Stimulated activated CD8-positive, alpha-beta memory T cell treated with anti-CD3 and anti-CD28 coated beads, Interleukin-7, amount 100 ng/mL, for 4 hours (primary cell): ENCODE measurements around the gene AP2S1.
"Not testable (repeated sequence)": the region's sequence is repeated elsewhere in the genome, so short reads cannot be mapped to it uniquely, and the experiment has no call there.

Experiments
- DNase-seq, 2 donors: peaks; one replicate each; pipeline ENCODE4 v3.0.0-alpha.2; 2020; ENCODE audit warnings: low read depth in 2 of 2

Gene AP2S1

DNA sequence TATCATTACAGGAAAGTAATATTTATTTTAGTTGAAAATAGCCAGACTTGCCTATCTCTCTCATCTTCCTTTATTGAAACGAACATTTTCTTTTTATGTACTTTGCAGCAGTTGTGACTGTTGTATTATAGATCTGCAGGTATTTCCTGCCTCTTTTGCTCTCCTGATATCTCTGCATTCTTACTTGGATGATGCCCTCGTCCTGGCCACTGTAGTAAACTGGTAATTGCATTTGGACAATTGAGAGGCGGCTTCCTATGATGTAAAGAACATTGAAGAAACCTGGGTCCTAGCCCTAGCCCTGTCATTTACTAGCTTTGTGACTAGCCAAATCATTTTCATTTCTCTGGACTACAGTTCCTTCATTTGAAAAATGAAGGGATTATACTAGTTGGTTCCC is 16.5 kb upstream of the AP2S1 start:
- no peak for DNase-seq

DNA sequence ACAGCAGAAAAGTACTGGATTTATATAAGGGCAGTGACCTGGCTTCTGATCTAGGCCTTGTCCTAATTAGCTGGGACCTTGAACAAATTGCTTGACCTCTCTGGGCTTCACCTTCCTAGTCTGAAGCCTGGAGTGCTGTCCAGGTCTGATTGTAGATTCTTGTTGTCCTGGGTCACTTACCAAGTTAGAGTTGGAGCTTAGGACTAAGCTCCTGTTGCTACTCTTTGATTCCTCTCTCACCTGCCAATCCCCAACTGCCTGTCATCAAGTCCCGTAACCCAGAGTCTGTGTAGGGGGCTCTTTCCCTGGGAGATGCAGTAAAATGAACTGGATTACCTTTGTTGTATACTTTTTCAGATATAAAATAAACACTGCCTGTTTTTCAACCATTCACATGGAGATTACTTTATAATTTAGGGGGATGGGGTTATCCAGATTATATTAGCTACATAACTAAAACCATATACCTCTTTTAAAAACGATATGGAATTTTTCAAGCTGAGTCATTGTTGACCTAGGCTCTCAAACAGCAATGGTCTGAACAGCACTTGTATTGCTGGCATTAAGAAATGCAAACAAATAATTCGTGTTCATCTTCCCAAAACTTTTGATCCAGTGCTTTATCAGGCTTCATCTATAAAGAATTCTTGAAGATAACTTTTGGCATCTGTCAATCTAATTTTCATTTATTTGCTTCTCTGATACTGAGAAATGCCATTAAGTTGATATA is 15.9 kb upstream of the AP2S1 start:
- no peak for DNase-seq

DNA sequence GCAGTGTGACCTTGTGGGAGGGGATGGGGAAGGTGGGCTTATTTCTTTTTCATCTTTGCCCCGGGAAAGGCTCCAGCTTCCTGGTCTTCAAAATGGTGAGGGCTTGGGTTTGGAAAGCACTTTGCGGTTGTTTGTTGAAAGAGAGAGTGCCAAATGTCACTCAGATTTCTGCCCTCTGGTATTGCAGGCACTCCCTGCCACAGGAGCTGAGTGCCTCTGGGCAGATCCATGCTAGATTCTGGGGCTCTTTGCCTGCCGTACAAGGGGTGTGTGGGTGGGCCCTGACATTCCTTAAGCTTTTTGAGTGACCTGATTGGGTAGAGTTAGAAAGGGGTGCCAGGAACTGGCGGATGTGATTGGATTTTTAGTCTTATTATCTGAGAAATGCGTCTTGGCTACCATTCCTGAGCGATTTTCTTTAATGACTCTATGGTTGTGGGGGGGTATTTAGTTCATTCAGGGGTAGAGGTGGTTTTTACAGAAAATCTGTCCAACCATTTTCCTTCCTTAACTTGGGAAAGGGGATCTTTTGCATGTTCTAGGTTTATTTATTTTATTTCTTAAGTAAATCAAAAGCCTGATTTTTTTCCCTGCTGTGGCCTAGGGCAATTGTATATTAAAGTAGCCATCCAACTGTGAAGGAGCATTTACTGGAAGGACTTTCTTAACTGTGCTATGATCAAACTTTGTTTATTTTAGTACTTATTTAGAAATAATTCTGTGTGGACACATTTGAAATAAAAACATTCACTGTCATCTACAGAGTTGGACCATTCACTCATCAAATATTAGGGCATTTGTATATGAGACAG is 13.4 kb upstream of the AP2S1 start:
- DNase-seq: no peak

DNA sequence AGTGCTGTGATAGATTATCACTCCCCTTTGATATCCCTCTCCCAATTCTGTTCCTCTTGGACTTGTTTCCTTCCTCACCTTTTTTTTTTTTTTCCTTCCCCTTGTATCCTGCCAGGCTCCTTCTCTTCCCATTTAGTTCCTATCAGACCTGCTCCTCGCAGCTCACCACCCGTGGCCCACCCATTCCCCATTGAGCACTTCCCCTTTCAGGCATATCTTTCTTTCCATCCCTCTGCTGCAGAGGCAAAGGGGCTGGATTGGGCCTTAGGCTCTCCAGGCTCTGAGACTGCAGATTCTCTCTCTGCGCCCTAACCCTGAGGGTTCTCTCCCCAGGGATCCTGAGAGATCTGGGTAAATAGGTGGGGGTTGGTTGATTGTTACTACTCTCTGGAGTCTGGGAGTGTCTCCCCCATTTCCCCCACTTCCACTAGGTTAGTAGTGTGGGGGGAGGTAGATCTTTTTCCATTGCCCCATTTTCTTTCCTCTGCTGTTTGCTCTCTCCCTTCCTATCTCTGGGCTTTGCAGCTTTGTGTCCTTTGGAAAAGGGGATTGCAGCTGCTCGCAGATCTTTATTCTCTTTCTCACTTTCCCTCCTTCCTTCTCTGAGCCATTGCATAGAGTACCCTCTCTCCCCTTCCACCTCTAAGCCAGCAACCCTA is 12.5 kb upstream of the AP2S1 start:
- no peak for DNase-seq

DNA sequence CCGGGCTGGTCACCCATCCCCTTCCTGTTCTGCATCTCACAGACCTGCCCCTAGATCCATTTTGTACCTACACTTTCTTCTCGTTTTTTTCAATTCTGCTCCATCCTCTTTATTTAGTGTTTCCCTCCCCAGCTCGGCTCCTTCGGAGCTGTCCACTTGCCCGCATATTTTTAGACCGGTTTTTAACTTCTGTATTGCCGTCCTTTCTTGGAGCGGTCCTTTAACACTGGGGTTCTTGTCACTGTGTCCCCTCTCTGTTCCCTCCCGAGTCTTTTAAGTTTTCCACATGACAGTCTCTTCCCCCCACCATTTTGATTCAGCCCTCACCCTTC is 11.8 kb upstream of the AP2S1 start:
- DNase-seq: no peak

DNA sequence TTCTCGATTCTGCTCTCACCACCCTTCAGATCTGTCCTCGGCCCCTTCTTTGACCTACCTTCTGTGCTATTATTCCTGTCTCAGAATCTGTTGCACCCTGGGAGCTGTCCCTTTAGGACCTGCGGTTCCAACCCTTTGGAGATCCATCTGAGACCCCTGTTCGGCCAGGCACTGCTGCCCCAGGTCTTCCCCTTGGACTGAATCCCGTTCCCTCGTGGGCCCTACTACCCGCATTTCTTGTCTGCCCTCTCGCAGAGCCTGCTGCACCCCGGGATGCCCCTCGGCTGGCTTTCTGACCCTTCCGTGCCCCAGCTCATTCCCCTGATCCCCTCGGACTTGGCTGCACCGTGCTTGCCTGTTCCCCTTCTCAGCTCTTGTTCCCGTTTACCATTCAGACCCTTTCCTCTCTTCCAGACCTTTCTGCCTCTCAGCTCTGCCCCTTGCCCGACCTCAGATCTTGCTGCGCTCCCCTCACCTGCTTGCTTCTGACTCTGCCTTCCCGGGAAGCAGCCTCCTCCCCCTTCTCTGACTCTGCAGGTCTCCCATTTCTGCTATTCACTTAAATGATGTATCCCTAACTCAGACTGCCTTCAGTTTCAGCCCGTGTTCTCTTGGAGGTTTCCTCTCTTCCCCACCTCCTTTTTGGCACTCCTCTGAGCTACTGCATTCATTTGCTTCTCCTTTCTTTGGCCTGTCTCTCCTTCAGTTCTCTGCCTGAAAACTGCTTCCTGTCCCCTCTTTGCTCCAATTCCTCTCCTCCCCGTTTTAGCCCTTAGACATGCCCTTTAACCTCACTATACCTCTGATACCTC is 11.3 kb upstream of the AP2S1 start:
- no peak for DNase-seq

DNA sequence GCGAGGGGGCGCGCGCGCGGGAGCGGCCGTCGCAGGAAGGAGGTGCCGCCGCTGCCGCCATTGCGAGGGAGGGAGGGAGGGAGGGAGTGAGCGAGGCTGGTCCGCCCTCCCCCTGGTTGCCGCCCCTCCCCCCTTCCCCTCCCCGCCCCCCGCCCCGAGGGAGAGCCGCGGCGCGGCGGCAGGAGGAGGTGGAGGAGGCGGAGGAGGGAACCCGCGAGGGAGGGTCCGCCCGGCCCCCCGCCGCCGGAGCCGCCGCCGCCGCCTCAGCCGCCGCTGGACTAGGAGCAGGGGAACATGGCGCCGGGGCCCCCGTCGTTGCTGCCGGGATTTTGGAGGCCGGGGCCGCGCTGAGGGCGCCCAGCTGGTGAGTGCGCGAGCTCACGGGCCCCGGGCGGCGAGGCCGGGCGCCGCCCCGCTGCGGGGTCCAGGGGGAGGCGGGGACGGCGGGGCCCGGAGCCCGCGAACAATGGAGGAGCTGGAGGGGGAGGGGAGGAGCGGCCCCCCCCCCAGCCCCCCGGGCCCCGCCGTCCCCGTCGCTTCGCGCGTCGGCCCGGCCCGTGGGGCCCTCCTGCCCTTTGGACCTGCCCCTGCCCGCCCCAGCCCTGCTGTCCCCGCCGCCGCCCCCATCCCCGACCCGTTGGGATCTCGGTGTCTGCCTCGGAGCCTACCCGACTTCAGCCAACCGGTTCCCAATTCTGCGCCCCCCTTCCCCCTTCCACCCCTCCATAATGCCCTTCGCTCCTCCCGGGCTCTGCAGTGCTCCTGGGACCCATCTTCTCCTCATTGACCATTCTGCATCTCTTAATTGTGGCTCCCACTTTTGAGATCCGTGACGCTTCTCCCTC is 10.4 kb upstream of the AP2S1 start, which contains the start of gene ARHGAP35:
TSS of gene ARHGAP35 (plus strand) at position 152 of the 845 bp plus-strand sequence. CDS start 57,679 bp downstream, outside the sequence.
- peak in 1 of 2 donors; percentile 80 for DNase-seq

DNA sequence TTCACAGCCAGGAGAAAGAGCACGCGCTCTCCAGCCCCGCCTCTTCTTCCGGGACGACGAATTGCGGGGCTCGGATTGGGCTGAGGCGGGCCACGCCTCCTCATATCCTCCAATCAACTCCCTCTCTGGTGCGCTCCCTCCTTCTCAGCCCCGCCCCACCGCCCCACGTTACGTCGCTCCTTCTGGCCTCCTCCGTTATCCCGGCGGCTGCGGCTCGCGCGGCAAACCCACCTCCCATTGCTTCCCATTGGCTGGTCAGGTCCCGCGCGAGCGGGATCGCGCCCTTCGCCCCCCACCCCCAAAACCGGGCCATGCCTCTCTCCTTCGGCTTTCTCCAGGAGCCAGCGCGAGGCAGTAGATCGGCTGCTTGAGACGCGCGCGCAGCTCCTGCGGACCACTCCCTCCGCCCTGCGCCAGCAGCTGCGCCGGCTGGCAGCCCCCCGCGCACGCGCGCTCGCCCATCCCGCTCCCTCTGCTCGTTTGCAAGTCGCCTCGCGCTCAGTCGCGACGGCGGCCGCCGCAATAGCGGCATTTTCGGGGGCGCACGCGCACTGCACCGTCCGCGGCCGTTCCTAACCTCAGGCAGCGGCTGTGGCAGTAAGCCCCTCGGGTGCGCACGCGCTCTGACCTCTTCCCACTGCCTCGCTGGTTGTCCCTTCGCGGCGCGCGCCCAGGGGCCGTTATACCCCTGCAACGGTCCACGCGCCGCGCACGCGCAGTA is 9.6 kb upstream of the AP2S1 start:
- peak; percentile 90 to 94 for DNase-seq

DNA sequence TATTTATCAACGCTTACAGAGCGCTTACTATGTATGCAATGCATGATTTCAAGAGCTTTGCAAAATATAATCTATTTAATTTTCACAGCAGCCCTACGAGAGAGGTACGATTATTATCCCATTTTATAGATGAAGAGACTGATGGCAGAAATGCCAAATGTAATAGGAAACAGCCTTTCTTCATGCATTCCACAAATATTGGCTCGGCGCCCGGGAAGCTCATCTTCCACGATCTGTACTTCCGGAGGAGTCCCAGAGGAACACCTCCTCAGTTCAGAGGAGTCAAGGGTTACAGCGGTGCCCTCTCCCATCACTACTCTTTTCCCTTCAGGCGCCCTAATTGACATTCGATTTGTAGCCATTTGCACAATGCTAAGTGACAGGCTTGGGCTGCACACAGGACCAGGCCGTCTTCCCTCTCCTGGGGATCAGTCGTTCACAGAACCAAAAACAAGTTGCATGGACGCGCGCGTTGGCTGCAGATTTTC is 9.0 kb upstream of the AP2S1 start:
- no peak for DNase-seq

DNA sequence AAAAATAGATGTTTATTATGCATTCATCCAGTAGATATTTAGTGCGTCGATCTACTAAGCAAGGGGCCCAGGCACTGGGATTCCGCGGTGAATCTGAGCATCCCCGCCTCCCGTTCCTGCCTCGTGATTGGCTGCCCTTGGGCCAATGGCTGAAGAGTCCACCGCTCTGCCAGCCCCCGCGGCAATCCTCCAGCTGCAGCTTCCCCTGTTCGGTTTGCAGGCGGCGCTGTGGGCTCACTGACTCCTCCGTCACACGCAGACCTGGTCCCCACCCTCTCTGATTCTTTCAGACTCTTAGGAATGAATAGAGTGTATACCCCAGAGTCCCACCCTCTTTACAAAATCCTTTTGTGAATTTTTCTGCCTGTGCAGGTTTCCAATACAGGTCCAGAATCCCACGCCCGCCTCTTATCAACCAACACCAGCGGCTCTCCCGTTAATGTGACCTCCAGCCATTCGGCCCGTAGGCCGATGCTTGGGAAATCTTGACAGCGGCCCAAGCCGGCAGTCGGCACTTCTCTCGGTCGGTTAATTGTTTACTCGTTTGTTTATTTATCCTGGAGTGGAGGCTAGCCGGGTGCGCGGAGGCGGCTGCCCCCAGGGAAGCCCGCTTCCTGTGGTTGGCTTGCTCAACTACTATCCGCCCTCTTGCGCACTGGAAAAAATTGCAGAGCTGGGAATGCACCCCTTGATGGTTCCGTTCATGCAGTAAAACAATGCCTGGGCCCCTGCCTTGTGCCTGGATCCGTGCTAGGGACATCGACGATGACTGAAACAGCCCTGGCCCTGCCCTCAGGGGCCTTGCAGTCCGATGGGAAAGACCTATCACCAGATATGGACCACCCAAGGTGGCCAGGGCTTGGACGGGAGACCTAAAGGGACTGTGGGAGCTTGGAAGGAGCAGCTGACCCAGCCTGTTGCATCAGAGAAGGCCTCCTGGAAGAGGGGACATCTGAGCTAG is 5.7 kb upstream of the AP2S1 start:
- DNase-seq: peak; percentile 85 to 89

DNA sequence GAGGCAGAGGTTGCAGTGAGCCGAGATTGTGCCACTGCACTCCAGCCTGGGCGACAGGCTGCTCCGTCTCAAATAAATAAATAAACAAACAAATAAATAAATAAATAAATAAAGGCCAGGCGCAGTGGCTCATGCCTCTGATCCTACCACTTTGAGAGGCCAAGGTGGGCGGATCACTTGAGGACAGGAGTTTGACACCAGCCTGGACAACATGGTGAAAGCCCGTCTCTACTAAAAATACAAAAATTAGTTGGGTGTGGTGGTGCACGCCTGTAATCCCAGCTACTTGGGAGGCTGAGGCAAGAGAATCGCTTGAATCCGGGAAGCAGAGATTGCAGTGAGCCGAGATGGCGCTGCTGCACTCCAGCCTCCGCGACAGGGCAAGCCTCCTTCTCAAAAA is 4.1 kb upstream of the AP2S1 start:
- not testable (repeated sequence) for DNase-seq

DNA sequence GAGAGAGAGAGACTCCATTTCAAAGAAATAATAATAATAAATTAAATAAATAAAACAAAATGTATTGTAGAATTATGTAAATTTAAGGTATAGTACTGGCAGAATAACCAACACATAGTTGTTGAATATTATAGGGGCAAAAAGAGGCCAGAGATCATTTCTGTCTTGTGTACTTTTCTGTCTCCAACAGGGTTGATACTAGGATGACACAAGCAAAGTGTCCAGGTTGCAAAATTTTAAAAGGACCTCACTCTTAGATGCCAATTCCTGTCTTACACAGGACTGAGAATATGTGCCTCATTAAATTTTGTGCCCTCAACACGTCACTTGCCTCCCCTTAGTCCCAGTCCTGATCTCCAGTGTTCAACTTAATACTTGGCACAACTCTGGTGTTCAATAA is 2.2 kb upstream of the AP2S1 start:
- DNase-seq: no peak

DNA sequence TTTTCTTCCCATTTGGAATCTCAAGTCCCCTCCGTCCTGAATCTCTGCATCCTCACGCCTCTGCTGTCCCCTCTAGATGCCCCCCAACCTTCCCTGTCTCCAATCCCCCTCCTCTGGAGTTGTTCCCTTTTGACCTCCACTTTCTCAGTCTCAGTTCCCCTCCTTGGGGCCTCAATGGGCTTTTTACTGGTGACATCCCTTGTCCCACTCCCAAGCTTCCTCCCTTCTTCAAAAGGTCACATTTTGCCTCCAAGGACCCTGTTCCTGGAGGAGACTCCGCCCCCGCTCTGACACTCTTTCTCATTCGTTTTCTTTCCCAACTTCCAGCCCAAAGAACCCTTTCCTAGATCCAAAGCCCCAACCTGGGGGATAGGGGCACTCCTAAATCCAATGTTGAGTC is 1.0 kb downstream of the AP2S1 start:
- no peak for DNase-seq

DNA sequence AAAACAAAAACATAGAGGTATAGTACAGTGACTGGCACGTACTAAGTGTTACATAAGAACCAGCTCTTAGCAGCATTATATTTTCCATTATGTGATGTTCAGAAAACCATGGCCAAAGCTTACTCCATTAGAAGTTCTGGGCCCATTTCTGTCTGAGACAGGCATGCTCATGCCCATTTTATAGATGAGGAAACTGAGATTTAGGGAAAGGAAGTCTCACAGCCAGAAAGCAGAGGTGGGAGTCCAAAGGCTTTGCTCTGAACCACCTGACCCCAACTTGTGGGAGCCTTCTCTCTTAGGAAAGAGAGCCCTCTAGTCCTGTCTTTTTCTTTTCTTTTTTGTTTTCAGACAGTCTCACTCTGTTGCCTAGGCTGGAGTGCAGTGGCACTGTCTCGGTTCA is 2.3 kb downstream of the AP2S1 start:
- no peak for DNase-seq

DNA sequence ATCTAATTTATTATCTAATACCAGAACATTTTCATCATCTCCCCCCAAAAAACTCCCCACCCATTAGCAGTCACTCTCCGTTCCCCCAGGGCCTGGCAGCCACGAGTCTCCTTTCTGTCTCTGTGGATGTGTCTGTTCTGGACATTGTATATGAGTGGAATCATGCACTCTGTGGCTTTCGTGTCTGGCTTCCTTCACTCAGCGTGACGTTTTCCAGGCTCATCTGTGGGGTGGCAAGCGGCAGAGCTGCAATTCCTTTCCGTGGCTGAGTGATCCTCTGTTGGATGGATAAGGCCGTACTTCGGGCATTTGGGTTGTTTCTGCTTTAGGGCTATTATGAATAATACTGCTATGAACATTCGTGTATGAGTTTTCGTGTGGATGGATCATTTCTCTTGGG is 3.1 kb downstream of the AP2S1 start:
- DNase-seq: no peak

DNA sequence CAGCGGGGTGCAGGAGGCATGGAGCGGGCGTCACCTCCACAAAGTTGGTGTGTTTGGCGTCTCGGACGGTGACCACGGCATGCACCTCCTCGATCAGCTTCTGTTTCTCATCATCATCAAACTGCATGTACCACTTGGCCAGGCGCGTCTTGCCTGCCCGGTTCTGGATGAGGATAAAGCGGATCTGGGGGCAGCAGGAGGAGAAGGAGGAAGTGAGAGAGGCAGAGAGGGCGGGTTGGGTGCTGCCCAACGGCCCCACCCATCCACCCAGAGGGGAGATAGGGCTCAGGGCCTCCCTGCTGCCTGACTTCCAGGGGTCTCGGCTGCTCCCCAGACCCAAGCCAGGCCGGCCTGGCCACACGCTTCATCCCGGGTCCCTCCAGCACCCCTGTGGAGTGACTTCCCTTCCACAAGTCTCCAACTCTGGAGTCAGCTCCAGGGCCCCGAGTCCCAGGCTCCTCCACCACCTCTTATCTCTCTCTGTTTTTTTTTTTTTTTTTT is 4.6 kb downstream of the AP2S1 start:
- no peak for DNase-seq

DNA sequence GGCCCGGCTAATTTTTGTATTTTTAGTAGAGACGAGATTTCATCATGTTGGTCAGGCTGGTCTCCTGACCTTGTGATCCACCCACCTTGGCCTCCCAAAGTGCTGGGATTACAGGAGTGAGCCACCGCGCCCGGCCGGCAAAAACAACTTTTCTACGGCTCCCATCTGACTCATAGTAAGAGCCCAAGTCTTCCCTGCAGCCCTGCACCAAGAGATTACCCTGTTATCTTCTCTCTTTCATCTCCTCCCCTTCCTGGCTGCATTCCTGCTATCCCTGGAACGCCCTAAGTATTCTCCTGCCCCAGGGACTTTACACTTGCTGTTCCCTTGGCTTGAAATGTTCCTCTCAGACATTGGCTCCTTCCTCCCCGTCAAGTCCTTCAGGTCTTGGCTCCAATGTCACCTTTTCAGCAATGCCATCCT is 6.6 kb downstream of the AP2S1 start:
- DNase-seq: no peak

DNA sequence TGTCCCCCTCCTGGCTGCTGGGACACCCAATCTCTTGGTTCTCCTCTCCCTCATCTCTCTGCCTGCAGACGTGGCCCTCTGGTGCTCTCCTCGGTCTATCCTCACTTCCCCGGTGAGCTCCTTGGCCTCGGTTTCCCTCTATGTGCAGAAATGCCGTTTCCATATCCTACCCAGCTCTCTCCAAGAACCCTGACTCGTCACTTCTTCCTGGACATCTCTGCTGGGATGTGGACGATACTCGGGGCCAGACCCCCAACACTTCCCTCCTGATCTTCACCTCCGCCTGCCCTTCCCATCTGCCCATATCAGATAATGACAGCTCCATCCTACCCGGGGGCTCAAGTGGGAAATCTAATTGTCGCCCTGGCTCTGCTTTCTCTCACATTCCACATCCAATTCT is 7.9 kb downstream of the AP2S1 start:
- DNase-seq: no peak
